Measurements from ENCODE around the gene VCP. TPM values are rescaled to one million over a fixed set of nuclear protein-coding genes. Genes with fewer than 3 reads are reported as not detected.

Gene VCP
- total and polyA plus RNA-seq, 2 experiments from 2014 or later = 130 to 408 TPM

- Mint-ChIP-seq H3K9me3 (no peaks in the 10 kb centered on the region), H3K4me1 (no peaks in the 10 kb centered on the region), H3K36me3 (ENCODE audit: low read depth) (peaks cover 99% of the 10 kb centered on the region), H3K27me3 (ENCODE audit: insufficient read depth, low read depth, poor library complexity) (peaks cover 7% of the 10 kb centered on the region), H3K4me3 (no peak overlapping the region; the same call in 2 of the 3 replicates), H3K27ac (no peak overlapping the region)
- H3K9me2 ChIP-seq (ENCODE audit: insufficient read depth) = no peaks in the 10 kb centered on the region
- DNase-seq (ENCODE audit: low spot score) (no peak), ATAC-seq (no peak)
- no peaks in the 10 kb centered on the region for H3K27me3 ChIP-seq (ENCODE audit: insufficient read depth)
- H4K20me1 ChIP-seq (replicated peaks; ENCODE audit: insufficient read depth) = peaks cover 37% of the 10 kb centered on the region
- no peak overlapping the region for H3K27ac ChIP-seq (ENCODE audit: low read depth)
- peaks cover 53% of the 10 kb centered on the region for H3F3A ChIP-seq (replicated peaks; ENCODE audit: low read depth)
- no peak overlapping the region for H3K4me2 ChIP-seq
- TF ChIP-seq ZNF331 (CRISPR knock-in tag; IDR thresholded peaks at IDR 0.05; ENCODE audit: low read depth) = no peak
- no peak for TF ChIP-seq CREB1 (CRISPR knock-in tag; IDR thresholded peaks at IDR 0.05; ENCODE audit: low read depth)
- TF ChIP-seq POLR2AphosphoS5 (IDR thresholded peaks at IDR 0.05; ENCODE audit: low read depth) = no peak
- no peak overlapping the region for H3K4me3 ChIP-seq
- H2AFZ ChIP-seq = no peak overlapping the region
- peaks cover 94% of the 10 kb centered on the region for H3K36me3 ChIP-seq (ENCODE audit: insufficient read depth)
- H3K4me1 ChIP-seq (ENCODE audit: insufficient read depth) = no peaks in the 10 kb centered on the region
- H3K79me2 ChIP-seq (replicated peaks; ENCODE audit: insufficient read depth) = peaks cover 1% of the 10 kb centered on the region
Measured at GRCh38 chr9:35059438-35059837, 13.0 kb downstream of the VCP start.

DNA sequence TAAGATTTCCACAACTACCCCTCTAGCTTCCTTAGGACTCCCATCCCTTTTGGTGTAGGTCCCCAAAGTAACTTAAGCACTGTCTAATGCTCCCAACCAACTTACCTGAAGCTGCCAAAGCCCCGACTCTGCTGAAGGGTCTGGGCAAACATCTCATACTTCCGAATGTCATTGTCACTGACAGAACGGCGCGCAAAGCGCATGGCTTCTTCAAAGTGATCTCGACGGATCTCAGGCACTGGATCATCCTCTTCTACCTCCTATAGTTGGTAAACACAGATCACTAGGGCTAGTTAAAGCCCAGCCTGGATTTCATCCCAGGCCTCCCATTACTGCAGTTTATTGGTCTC is 15.2 kb downstream of the VCP start:
- Histone ChIP-seq H3K9me2 (ENCODE audit: insufficient read depth) (no peaks in the 10 kb centered on the region), H3K27ac (ENCODE audit: low read depth) (no peak overlapping the region; the same call in 1 of the 2 replicates), H3K27me3 (ENCODE audit: insufficient read depth) (no peaks in the 10 kb centered on the region), H4K20me1 (replicated peaks; ENCODE audit: insufficient read depth) (peaks cover 28% of the 10 kb centered on the region), H3F3A (replicated peaks; ENCODE audit: low read depth) (peaks cover 42% of the 10 kb centered on the region), H3K4me2 (no peak overlapping the region), H3K36me3 (ENCODE audit: insufficient read depth) (peaks cover 73% of the 10 kb centered on the region), H3K4me3 (no peak overlapping the region), H2AFZ (no peak overlapping the region), H3K4me1 (ENCODE audit: insufficient read depth) (no peaks in the 10 kb centered on the region), H3K79me2 (replicated peaks; ENCODE audit: insufficient read depth) (no peaks in the 10 kb centered on the region; the same call in 1 of the 2 replicates)
- Mint-ChIP-seq H3K27me3 (ENCODE audit: insufficient read depth, low read depth, poor library complexity) (peaks cover 5% of the 10 kb centered on the region), H3K36me3 (ENCODE audit: low read depth) (peaks cover 99% of the 10 kb centered on the region), H3K4me1 (no peaks in the 10 kb centered on the region), H3K9me3 (no peaks in the 10 kb centered on the region), H3K27ac (no peak overlapping the region), H3K4me3 (no peak overlapping the region)
- no peak for TF ChIP-seq NANOG (IDR thresholded peaks at IDR 0.05; ENCODE audit: borderline replicate concordance)
- no peak for TF ChIP-seq ZNF331 (CRISPR knock-in tag; IDR thresholded peaks at IDR 0.05; ENCODE audit: low read depth)
- TF ChIP-seq EZH2phosphoT487 (IDR thresholded peaks at IDR 0.05; ENCODE audit: unreplicated experiment) = no peak
- no peak for TF ChIP-seq POLR2AphosphoS5 (IDR thresholded peaks at IDR 0.05; ENCODE audit: low read depth)
- no peak for TF ChIP-seq CREB1 (CRISPR knock-in tag; IDR thresholded peaks at IDR 0.05; ENCODE audit: low read depth)
- no peak for ATAC-seq
- DNase-seq (ENCODE audit: low spot score) = no peak

GRCh38 chr9:35056571-35057270 is 15.7 kb downstream of the VCP start:
- H3F3A ChIP-seq (replicated peaks; ENCODE audit: low read depth) = peaks cover 42% of the 10 kb centered on the region
- H3K27me3 ChIP-seq (ENCODE audit: insufficient read depth) = no peaks in the 10 kb centered on the region
- Mint-ChIP-seq H3K27ac (no peak overlapping the region), H3K36me3 (ENCODE audit: low read depth) (peaks cover 97% of the 10 kb centered on the region), H3K4me3 (no peak overlapping the region), H3K9me3 (no peaks in the 10 kb centered on the region), H3K27me3 (ENCODE audit: insufficient read depth, low read depth, poor library complexity) (peaks cover 5% of the 10 kb centered on the region), H3K4me1 (no peaks in the 10 kb centered on the region)
- TF ChIP-seq JUNB (IDR thresholded peaks at IDR 0.05; ENCODE audit: unreplicated experiment) = no peak
- TF ChIP-seq ZNF114 (CRISPR knock-in tag; IDR thresholded peaks at IDR 0.05) = no peak
- TF ChIP-seq, protein P1, sequence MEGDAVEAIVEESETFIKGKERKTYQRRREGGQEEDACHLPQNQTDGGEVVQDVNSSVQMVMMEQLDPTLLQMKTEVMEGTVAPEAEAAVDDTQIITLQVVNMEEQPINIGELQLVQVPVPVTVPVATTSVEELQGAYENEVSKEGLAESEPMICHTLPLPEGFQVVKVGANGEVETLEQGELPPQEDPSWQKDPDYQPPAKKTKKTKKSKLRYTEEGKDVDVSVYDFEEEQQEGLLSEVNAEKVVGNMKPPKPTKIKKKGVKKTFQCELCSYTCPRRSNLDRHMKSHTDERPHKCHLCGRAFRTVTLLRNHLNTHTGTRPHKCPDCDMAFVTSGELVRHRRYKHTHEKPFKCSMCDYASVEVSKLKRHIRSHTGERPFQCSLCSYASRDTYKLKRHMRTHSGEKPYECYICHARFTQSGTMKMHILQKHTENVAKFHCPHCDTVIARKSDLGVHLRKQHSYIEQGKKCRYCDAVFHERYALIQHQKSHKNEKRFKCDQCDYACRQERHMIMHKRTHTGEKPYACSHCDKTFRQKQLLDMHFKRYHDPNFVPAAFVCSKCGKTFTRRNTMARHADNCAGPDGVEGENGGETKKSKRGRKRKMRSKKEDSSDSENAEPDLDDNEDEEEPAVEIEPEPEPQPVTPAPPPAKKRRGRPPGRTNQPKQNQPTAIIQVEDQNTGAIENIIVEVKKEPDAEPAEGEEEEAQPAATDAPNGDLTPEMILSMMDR (conservative IDR thresholded peaks at IDR 0.05; ENCODE audit: low read depth in 2 of 2) = no peak
- no peak for TF ChIP-seq EZH2 (IDR thresholded peaks at IDR 0.05; ENCODE audit: low read depth, unreplicated experiment)
- 0 out of 2 replicates have a peak overlapping the region, but pooled peaks have one; percentile 14 for H3K27ac ChIP-seq (ENCODE audit: low read depth)
- H3K4me2 ChIP-seq = no peak overlapping the region
- no peaks in the 10 kb centered on the region for H3K4me1 ChIP-seq (ENCODE audit: insufficient read depth)
- peak; percentile 13; the same call in 1 of the 3 replicates for ATAC-seq
- peaks cover 28% of the 10 kb centered on the region for H4K20me1 ChIP-seq (replicated peaks; ENCODE audit: insufficient read depth)
- H3K4me3 ChIP-seq = no peak overlapping the region
- no peak overlapping the region for H2AFZ ChIP-seq
- H3K79me2 ChIP-seq (replicated peaks; ENCODE audit: insufficient read depth) = no peaks in the 10 kb centered on the region; the same call in 1 of the 2 replicates
- DNase-seq (ENCODE audit: low spot score) = no peak
- no peaks in the 10 kb centered on the region for H3K9me2 ChIP-seq (ENCODE audit: insufficient read depth)
- peaks cover 71% of the 10 kb centered on the region for H3K36me3 ChIP-seq (ENCODE audit: insufficient read depth)
